T-helper 22 cell (primary cell): ENCODE results near the gene SPG7.

Source experiments
- DNase-seq: peaks from one replicate; pipeline ENCODE4 v3.0.0-alpha.2; 2020; ENCODE audit warnings: low read depth

SPG7 gene

GRCh38 chr16:89517128-89517527 is 8.9 kb downstream of the SPG7 start:
- no peak for DNase-seq

- no peak for DNase-seq
Measured at GRCh38 chr16:89519881-89520280, 11.7 kb downstream of the SPG7 start.

DNA sequence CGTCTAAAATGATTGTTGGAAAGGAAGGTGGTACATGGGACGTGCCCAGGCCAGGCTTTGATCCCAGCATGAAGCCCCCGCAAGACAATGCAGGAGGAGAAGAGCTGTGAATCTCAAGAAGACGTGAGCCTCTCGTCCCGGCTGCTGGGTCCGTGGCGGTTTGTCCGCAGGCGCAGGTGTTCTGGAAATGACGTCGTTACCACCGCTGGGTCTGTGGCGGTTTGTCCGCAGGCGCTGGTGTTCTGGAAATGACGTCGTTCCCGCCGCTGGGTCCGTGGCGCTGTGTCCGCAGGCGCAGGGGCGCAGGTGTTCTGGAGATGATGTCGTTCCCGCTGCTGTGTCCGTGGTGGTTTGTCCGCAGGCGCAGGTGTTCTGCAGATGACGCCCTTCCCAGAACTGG is 14.1 kb downstream of the SPG7 start:
- no peak for DNase-seq

DNA sequence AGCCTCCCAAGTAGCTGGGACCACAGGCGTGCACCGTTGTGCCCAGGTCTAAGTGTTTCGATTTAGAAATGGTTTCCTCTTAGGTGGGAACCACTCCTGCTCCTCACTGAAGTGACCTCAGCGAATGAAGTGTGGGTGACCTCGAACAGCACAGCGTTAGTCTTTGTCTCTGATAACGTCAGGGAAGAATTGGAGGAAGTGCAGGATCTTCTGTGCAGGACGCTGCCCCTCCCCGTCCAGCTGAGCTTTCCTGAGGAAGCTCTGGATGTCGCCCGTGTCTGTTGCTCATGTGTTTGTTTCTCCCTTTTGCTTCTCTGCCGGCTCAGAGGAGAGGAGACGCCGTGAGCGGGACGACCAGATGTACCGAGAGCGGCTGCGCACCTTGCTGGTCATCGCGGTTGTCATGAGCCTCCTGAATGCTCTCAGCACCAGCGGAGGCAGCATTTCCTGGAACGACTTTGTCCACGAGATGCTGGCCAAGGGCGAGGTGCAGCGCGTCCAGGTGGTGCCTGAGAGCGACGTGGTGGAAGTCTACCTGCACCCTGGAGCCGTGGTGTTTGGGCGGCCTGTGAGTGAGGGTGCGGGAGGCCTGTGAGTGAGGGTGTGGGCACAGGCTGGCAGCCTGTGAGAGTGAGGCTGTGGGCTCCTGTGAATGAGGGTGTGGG is 15.6 kb downstream of the SPG7 start:
- no peak for DNase-seq

DNA sequence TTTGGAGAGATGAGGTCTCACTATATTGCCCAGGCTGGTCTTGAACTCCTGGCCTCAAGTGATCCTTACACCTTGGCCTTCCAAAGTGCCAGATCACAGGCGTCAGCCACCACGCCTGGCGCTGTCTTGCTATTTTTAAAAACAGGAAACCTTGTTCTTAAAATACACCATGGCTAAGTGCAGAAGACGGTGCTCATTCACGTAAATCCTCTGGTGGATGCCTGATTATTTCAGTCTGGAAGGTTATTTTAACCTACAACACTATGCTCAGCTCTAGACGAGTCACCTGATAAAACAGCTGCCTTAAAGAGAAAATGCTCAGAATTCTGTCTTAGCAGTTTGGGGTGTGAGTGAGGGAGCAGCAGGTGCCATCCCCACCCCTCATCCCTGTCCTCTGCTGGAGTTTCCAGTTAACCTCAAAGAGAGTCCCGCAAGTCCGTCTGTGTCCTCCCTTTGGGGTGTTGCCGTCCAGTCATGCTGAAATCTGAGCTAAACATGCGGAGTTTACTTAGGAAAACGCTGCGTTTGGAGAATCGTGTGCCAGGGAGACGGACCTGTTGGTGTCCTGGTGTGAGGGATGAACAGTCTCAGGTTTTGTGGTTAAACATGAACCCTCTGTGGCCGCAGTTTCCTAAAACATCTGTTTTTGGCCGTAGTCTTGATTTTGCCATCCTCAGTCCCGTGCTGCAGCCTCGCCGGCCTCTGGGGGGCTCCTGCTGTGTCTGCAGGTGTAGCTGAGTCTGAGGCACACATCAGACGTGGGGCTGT is 17.1 kb downstream of the SPG7 start:
- no peak for DNase-seq

- no peak for DNase-seq
Measured at GRCh38 chr16:89529097-89529496, 20.9 kb downstream of the SPG7 start.

DNA sequence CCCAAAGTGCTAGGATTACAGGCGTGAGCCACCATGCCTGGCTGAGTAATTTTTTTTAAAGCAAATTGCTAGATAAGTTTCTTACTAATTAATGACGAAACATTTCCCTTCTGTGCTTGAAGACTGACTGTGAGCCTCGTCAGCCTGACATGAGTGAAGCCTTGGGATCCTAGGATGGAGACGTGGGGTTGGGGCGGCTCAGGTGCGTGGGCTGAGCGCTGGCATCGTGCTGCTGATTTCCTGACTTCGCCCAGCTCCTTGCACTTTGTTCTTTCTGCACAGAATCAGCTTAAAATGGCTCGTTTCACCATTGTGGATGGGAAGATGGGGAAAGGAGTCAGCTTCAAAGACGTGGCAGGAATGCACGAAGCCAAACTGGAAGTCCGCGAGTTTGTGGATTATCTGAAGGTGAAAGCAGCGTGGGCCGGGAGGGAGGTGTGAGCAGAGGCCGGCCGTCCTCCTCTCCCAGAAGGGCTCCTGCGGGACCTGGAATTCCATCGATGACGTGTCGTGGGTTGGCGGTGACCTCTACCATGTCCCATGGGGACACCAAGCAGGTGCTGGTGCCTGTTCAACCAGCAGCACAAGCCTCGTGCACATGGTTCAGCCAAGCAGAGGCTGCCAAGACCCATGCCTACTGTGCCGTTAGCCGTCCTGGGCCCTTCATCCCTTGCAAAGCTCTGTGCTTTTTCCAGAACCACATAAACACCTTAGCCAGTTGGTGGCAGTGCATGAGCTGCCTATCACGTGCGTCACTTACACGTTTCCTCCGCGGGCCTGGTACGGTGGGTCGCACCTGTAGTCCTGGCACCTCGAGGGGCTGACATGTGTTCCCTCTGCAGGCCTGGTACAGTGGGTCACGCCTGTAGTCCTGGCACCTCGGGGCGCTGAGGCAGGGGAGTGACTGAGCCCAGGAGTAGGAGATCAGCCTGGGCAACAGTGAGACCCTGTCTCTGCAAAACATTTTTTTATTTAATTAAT is 22.5 kb downstream of the SPG7 start:
- DNase-seq, result no peak

DNA sequence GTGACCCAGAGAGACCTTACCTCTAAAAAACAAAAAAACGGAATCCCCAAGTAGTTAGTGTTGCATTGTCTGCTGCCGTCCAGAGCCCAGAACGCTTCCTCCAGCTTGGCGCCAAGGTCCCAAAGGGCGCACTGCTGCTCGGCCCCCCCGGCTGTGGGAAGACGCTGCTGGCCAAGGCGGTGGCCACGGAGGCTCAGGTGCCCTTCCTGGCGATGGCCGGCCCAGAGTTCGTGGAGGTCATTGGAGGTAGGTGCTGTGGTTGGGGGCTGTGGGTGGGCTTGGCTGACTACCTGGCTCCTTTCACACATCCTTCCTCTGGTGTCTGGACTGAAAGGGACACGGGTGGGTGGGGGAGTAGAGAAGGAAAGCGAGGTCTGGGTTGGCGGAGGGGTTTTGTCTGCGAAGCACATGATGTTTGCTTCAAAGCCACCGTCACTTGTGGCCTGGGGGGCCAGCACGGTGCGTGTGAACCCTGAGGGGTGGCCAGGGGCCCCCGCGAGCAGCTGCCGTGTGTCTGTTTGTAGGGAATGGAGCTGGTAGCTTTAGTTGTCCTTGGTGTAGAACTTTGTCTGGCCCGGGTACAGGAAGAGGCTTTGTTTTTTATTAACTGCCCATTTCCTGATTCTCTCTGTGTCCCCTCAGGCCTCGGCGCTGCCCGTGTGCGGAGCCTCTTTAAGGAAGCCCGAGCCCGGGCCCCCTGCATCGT is 23.8 kb downstream of the SPG7 start:
- DNase-seq, result no peak

- no peak for DNase-seq
Measured at GRCh38 chr16:89534252-89534756, 26.1 kb downstream of the SPG7 start.

DNA sequence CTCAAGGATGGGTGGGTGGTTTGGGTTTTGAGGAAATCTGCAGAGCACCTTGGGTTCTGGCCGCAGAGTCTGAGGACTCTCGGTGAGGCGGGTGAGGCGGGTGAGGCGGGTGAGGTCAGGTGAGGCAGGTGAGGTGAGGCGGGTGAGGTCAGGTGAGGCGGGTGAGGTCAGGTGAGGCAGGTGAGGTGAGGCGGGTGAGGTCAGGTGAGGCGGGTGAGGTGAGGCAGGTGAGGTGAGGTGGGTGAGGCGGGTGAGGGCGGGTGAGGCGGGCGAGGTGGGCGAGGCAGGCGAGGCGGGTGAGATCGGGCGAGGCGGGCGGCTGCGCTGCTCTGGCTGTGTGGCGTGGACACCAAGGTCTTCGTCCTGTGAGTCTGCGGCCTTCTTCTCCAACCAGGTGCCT is 28.2 kb downstream of the SPG7 start:
- DNase-seq, result no peak

DNA sequence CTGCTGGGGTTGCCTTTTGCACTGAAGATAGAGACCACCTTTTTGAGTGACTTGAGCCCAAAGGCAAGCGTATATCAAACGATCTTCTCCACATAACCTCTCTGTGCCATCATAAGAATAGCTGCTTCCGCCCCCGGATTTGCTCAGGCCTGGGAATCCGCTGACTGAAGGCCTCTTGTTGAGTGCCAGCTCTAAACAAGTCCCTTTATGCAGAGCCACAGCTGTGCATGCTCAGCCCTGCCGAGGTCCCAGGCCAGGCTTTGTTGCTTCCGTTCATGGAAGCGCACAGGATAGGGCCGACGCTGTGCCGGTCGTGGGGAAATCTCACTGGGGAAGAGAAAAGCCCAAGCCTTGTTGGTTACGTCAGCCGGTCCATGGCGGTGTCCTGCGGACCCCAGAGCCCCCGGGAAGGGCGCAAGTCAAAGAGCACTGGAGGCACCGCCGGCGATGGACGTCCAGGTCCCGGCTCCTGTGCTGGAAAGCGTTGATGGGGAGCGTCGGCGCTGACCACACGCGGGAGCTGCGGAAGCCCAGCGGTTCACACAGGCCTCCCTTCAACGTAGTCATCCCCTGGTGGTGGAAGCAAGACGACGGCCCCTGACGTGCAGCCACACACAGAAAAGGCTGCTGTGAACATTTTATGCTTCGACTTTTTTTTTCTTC is 28.8 kb downstream of the SPG7 start:
- no peak for DNase-seq

- DNase-seq, result no peak
Measured at GRCh38 chr16:89537549-89537925, 29.3 kb downstream of the SPG7 start.

- DNase-seq, result no peak
Measured at GRCh38 chr16:89538286-89538685, 30.1 kb downstream of the SPG7 start.

- DNase-seq, result no peak
Measured at GRCh38 chr16:89540557-89540956, 32.4 kb downstream of the SPG7 start.

DNA sequence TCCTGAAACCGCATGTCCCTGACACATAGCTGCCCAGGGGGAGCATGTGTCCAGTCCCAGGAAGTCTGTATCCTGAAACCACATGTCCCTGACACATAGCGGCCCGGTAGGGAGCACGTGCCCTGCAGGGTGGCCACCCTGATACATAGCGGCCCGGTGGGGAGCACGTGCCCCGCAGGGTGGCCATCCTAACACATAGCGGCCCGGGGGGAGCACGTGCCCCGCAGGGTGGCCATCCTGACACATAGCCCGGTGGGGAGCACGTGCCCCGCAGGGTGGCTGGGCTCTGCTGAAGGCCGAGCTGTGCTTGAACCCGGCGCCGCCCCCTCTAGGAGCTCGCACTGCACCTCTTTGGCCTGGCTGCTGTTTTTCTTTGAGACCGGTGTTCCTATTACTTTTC is 33.6 kb downstream of the SPG7 start:
- DNase-seq, result no peak

- no peak for DNase-seq
Measured at GRCh38 chr16:89544113-89544512, 35.9 kb downstream of the SPG7 start.

GRCh38 chr16:89544713-89545043 is 36.5 kb downstream of the SPG7 start:
- no peak for DNase-seq

- DNase-seq, result no peak
Measured at GRCh38 chr16:89545044-89545830, 37.0 kb downstream of the SPG7 start.

DNA sequence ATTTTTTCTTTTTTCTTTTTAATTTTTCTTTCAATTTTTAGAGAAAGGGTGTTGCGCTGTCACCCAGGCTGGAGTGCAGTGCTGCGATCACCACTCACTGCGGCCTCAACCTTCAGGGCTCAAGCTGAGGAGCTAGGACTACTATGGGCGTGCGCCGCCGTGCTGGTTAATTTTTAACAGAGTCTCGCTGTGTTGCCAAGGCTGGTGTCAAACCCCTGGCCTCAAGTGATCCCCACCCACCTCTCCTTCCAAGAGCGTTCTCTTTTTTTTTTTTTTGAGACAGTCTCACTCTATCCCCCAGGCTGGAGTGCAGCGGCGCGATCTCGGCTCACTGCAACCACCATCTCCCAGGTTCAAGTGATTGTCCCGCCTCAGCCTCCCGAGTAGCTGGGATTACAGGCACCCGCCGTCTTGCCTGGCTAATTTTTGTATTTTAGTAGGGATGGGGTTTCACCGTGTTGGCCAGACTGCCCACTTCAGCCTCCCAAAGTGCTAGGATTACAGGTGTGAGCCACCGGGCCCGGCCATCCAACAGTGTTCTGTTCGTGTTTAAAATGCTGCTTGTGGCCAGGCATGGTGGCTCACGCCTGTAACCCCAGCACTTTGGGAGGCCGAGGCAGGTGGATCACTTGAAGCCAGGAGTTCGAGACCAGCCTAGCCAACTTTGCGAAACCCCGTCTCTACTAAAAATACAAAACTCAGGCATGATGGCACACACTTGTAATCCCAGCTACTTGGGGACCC is 37.8 kb downstream of the SPG7 start:
- DNase-seq, result no peak

- no peak for DNase-seq
Measured at GRCh38 chr16:89546781-89547180, 38.6 kb downstream of the SPG7 start.
